LNCaP clone FGC (cell line): ENCODE data around the gene NXPH3.

Experiments
- DNase-seq: peaks from one replicate; pipeline ENCODE4 v3.0.0-alpha.2; 2011; ENCODE audit warnings: low read depth
- H3K4me3 ChIP-seq: 2 replicates; pipeline ENCODE4 v1.5.1; 2011; ENCODE audit warnings: mild to moderate bottlenecking, low read depth, low read length, control low read depth
- TF ChIP-seq, protein P1 (sequence below): IDR thresholded peaks from 2 replicates; pipeline ENCODE4 v1.5.1; 2012; ENCODE audit warnings: mild to moderate bottlenecking; ENCODE audit not compliant: control insufficient read depth, insufficient read depth; ENCODE audit errors: extremely low read depth

NXPH3 gene

GRCh38 chr17:49588312-49588711, 12.6 kb downstream of the NXPH3 start:
- TF ChIP-seq, protein P1, sequence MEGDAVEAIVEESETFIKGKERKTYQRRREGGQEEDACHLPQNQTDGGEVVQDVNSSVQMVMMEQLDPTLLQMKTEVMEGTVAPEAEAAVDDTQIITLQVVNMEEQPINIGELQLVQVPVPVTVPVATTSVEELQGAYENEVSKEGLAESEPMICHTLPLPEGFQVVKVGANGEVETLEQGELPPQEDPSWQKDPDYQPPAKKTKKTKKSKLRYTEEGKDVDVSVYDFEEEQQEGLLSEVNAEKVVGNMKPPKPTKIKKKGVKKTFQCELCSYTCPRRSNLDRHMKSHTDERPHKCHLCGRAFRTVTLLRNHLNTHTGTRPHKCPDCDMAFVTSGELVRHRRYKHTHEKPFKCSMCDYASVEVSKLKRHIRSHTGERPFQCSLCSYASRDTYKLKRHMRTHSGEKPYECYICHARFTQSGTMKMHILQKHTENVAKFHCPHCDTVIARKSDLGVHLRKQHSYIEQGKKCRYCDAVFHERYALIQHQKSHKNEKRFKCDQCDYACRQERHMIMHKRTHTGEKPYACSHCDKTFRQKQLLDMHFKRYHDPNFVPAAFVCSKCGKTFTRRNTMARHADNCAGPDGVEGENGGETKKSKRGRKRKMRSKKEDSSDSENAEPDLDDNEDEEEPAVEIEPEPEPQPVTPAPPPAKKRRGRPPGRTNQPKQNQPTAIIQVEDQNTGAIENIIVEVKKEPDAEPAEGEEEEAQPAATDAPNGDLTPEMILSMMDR, result no peak
- no peak overlapping the region for H3K4me3 ChIP-seq
- no peak for DNase-seq

DNA sequence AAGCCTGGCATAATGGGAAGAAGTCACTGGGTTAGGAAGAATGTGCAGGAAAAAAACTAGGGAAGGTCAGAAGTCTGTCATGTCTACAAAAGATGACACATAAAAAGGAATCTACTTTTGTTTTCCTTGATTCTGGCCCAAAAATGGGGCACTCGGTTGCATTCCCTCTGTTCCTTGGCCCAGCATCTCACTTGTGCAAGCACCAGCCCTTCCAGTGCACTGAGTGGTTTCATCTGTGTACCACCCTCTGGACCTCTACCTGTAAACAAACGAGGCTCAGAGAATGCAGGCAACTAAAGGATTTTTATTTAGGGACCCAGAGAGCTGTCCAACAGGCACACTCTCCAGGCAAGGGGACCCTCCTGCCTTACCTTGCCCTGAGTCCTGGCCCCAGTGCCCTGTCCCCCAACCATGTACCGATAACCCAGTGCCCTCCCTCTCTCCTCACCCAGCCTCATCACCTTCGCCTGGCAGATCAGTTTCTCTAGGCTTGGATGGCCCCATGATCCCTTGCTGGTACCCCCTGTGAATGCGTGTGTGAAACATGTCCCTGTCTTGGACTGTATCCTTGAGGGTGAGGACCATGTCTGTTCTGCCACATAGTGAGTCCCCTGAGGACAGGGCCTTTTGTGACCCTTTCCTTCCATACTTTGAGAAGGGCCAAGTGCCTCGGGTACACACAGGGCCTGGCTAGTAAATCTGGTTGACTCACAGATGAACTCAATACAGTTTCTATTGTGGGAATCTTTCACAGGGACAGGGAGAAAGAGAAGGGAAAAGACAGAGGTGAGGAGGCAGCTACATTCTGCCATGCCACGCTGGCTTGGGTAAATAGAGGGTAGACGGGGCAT, 13.3 kb downstream of the NXPH3 start:
- no peak overlapping the region for H3K4me3 ChIP-seq
- DNase-seq, result no peak
- TF ChIP-seq, protein P1, result no peak

DNA sequence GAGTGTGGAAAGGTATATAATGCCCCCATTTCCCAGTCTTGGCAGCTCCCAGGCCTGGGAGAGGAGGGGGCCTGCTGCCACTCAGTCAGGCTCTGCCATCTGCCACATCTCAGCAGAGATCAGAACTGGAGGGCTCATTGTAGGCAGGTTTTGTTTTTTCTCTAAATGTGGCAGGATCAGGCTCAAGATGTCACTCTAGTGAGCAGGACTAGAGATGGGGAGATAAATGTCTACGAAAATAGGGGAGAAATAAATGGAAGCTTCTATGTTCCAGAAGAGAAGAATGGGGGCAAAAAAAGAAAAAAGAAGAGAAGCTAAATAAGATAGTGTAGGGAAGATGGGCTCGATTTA, 13.9 kb downstream of the NXPH3 start:
- no peak overlapping the region for H3K4me3 ChIP-seq
- DNase-seq, result no peak
- TF ChIP-seq, protein P1, result no peak

- H3K4me3 ChIP-seq, result no peak overlapping the region
- no peak for DNase-seq
- TF ChIP-seq, protein P1, result no peak
Observed at GRCh38 chr17:49590874-49591273, 15.2 kb downstream of the NXPH3 start.

DNA sequence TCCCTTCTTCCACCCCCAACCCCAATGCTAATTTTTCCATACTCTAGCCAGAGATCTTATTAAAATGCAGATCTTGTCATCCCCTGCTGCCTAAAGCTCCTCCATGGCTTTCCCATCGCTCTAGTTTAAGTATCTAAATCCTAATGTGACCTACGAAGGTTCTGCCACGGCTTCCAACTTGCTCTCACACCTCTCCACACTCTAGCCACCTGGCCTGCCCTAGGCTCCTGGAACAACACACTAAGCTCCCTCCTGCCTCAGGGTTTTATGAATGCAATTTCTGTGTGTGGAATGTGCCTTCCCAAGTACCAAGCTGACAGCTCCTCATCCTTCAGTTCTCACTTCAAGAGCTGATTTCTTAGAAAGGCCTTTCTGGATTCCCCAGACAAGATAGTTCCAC, 16.6 kb downstream of the NXPH3 start:
- no peak for DNase-seq
- H3K4me3 ChIP-seq, result no peak overlapping the region
- TF ChIP-seq, protein P1, result no peak

GRCh38 chr17:49595328-49595727, 19.7 kb downstream of the NXPH3 start:
- TF ChIP-seq, protein P1, result no peak
- no peak for DNase-seq
- no peak overlapping the region for H3K4me3 ChIP-seq

DNA sequence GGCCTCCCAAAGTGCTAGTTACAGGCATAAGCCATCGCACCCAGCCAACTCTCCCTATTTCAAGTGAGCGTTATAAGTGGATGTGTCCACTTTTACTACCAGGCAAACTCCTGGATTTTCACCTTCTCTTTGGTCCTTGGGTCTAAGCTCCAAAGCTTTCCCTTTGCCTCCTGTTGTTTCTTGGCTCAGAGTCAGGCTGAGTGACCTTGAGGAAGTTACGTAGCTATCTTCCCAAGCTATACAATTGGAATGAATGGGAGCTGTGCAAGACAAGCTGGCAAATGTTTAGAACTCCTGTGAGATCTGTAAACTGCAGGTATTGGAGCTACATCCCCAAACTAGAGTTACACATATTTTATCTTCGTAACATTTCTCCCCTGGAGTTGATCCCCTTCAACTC, 20.3 kb downstream of the NXPH3 start:
- no peak overlapping the region for H3K4me3 ChIP-seq
- TF ChIP-seq, protein P1, result no peak
- DNase-seq, result no peak
